K562 (cell line): Measurements from ENCODE around the gene COX7A2. TPM values are rescaled to one million over a fixed set of nuclear protein-coding genes. Genes with fewer than 3 reads are reported as not detected.
A peak's percentile ranks its signal among the peaks of the same experiment; 100 is the strongest.

Experiments used
- BHLHE40 ChIP-seq: IDR thresholded peaks from 2 replicates; pipeline ENCODE4 v1.6.1; 2011; ENCODE audit warnings: low read length, improper control_type of control experiment
- CREBBP ChIP-seq: IDR thresholded peaks from one replicate; pipeline ENCODE4 v1.6.1; 2012; ENCODE audit warnings: low read depth, mild to moderate bottlenecking, control low read depth, inconsistent platforms, low read length
- DACH1 ChIP-seq: fragments of 450-650 bp; IDR thresholded peaks from 2 replicates; pipeline ENCODE4 v1.6.1; 2018; ENCODE audit not compliant: partially characterized antibody
- FOXJ2 ChIP-seq: fragments of 200-800 bp; sonication (Bioruptor generic); IDR thresholded peaks from 2 replicates; pipeline ENCODE4 v1.6.1; 2016; ENCODE audit warnings: missing genetic modification characterization, missing compliant biosample characterization
- FOXP1 ChIP-seq: sonication (generic); formaldehyde crosslinking; IDR thresholded peaks from 2 replicates; pipeline ENCODE4 v1.8.0; 2022; ENCODE audit warnings: mild to moderate bottlenecking, missing genetic modification reagents
- TEAD4 ChIP-seq, 2 experiments: sonication (generic) in 1 of 2; formaldehyde crosslinking in 1 of 2; IDR thresholded peaks; 2 replicates each; pipeline versions ENCODE4 v1.6.1 to v1.8.0; 2012 to 2022; ENCODE audit warnings: borderline replicate concordance in 1 of 2, inconsistent platforms in 1 of 2, low read length in 1 of 2, mild to moderate bottlenecking in 1 of 2, missing genetic modification reagents in 1 of 2
- ZEB2 ChIP-seq: fragments of 450-650 bp; IDR thresholded peaks from 2 replicates; pipeline ENCODE4 v1.6.1; 2016
- ZKSCAN1 ChIP-seq: fragments of 150-350 bp; IDR thresholded peaks from 2 replicates; pipeline ENCODE4 v1.6.1; 2016; ENCODE audit warnings: low read depth, low read length
- ZNF696 ChIP-seq: fragments of 250-450 bp; sonication (Bioruptor Pico); conservative IDR thresholded peaks from 2 replicates; pipeline ENCODE4 v1.4.0; 2020; ENCODE audit warnings: mild to moderate bottlenecking, moderate library complexity
- ZNF79 ChIP-seq: fragments of 250-450 bp; sonication (Bioruptor Pico); IDR thresholded peaks from 2 replicates; pipeline ENCODE4 v1.4.0; 2020; ENCODE audit warnings: low read depth, mild to moderate bottlenecking, moderate library complexity
- polyA plus RNA-seq, 8 experiments: library from polyadenylated mRNA; depleted of rRNA in 4 of 8; stranded (reverse) in 5 of 8; unstranded in 3 of 8; fragments of >200 nt; fragmentation: Nextera tagmentation in 2 of 8; fragmentation: Illumina TruSeq in 1 of 8; extraction: Ambion mirVana in 2 of 8; extraction: Trizol in 1 of 8; gene quantifications; 2 replicates each; pipeline versions ENCODE4 v1.2.1 to v1.2.3, GENCODE V29; 2011 to 2014; ENCODE audit warnings: inconsistent platforms in 1 of 8, missing spikeins in 1 of 8
- total RNA-seq, 7 experiments: library from RNA; depleted of rRNA in 6 of 7; stranded (reverse); fragments of >200 nt in 6 of 7; fragmentation: Illumina TruSeq in 2 of 7; extraction: Trizol in 2 of 7; gene quantifications; 2 replicates each; pipeline versions ENCODE4 v1.2.1 to v1.2.3, GENCODE V29; 2011 to 2021; ENCODE audit warnings: low replicate concordance in 1 of 7
- TF ChIP-seq, protein P1 (sequence below): sonication (generic); formaldehyde crosslinking; IDR thresholded peaks from 2 replicates; pipeline ENCODE4 v1.8.1; 2023; ENCODE audit warnings: mild to moderate bottlenecking, missing genetic modification reagents
- TF ChIP-seq, protein P2 (sequence below): fragments of 450-650 bp; IDR thresholded peaks from 2 replicates; pipeline ENCODE4 v1.7.1; 2018; ENCODE audit warnings: mild to moderate bottlenecking, low read depth; ENCODE audit not compliant: partially characterized antibody
- TF ChIP-seq, protein P3 (sequence below), 2 experiments: fragments of 150-350 bp in 1 of 2; IDR thresholded peaks; 2 replicates each; pipeline ENCODE4 v1.6.1; 2012 to 2016; ENCODE audit warnings: low read depth in 2 of 2, low read length in 2 of 2, mild to moderate bottlenecking in 1 of 2, moderate library complexity in 1 of 2
- TF ChIP-seq, protein P4 (sequence below): sonication (generic); formaldehyde crosslinking; IDR thresholded peaks from 2 replicates; pipeline ENCODE4 v1.8.0; 2022; ENCODE audit warnings: mild to moderate bottlenecking, missing genetic modification reagents
- TF ChIP-seq, protein P5 (sequence below): fragments of 200-800 bp; sonication (Bioruptor generic); IDR thresholded peaks from 2 replicates; pipeline ENCODE4 v1.6.1; 2017; ENCODE audit warnings: missing genetic modification characterization, missing compliant biosample characterization

COX7A2 gene
- total and polyA plus RNA-seq, 9 of the 15 experiments (the other 6 are each of a cell fraction or from before 2014, with no cell fraction given) = 234 to 2,216 (median 585) TPM

DNA sequence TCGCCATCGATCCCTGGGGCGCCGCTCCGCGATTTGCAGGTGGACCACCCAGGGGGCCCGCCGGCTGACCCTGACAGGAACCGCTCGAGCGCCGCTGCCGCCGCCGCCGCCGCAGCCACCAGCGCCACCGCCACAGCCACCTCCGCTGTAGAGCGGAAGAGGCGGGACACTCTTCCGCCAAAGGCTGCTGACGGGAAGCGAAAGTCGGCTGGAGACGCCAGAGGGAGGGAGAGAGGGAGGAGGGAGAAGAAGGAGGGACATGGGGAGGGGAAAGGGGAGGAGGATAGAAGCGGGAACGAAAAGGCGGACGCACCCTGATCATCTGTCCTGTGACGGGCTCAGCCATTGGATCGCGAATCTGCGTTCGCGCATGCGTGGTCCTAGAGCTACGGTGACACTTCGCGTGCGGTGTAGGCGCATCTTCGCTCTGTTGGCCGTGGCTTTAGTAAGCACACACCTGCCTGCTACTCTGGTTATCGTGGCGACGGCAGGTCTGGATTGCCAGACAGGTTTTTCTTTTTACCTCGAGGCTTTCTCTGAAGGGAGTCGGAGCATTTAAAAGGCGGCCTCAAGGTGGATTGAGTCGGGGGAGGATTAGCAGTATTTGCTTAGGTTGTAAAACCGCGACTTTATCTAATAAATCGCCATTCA, 41.2 kb upstream of the COX7A2 start, which contains the start of gene TMEM30A (continued):
- TF ChIP-seq, protein P1, sequence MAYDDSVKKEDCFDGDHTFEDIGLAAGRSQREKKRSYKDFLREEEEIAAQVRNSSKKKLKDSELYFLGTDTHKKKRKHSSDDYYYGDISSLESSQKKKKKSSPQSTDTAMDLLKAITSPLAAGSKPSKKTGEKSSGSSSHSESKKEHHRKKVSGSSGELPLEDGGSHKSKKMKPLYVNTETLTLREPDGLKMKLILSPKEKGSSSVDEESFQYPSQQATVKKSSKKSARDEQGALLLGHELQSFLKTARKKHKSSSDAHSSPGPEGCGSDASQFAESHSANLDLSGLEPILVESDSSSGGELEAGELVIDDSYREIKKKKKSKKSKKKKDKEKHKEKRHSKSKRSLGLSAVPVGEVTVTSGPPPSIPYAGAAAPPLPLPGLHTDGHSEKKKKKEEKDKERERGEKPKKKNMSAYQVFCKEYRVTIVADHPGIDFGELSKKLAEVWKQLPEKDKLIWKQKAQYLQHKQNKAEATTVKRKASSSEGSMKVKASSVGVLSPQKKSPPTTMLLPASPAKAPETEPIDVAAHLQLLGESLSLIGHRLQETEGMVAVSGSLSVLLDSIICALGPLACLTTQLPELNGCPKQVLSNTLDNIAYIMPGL (CRISPR knock-in tag) = 0 out of 2 replicates have a peak, but pooled peaks have one; percentile 45
- 0 out of 2 replicates have a peak, but pooled peaks have one; percentile 46 for TF ChIP-seq FOXP1
- no peak for TF ChIP-seq ZNF79
- TF ChIP-seq BHLHE40 = peak; percentile 51
- peak; percentile 92 for TF ChIP-seq ZEB2
- peak; percentile 6 for TF ChIP-seq DACH1
- TF ChIP-seq, protein P2, sequence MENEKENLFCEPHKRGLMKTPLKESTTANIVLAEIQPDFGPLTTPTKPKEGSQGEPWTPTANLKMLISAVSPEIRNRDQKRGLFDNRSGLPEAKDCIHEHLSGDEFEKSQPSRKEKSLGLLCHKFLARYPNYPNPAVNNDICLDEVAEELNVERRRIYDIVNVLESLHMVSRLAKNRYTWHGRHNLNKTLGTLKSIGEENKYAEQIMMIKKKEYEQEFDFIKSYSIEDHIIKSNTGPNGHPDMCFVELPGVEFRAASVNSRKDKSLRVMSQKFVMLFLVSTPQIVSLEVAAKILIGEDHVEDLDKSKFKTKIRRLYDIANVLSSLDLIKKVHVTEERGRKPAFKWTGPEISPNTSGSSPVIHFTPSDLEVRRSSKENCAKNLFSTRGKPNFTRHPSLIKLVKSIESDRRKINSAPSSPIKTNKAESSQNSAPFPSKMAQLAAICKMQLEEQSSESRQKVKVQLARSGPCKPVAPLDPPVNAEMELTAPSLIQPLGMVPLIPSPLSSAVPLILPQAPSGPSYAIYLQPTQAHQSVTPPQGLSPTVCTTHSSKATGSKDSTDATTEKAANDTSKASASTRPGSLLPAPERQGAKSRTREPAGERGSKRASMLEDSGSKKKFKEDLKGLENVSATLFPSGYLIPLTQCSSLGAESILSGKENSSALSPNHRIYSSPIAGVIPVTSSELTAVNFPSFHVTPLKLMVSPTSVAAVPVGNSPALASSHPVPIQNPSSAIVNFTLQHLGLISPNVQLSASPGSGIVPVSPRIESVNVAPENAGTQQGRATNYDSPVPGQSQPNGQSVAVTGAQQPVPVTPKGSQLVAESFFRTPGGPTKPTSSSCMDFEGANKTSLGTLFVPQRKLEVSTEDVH = peak; percentile 85
- TF ChIP-seq, protein P3, sequence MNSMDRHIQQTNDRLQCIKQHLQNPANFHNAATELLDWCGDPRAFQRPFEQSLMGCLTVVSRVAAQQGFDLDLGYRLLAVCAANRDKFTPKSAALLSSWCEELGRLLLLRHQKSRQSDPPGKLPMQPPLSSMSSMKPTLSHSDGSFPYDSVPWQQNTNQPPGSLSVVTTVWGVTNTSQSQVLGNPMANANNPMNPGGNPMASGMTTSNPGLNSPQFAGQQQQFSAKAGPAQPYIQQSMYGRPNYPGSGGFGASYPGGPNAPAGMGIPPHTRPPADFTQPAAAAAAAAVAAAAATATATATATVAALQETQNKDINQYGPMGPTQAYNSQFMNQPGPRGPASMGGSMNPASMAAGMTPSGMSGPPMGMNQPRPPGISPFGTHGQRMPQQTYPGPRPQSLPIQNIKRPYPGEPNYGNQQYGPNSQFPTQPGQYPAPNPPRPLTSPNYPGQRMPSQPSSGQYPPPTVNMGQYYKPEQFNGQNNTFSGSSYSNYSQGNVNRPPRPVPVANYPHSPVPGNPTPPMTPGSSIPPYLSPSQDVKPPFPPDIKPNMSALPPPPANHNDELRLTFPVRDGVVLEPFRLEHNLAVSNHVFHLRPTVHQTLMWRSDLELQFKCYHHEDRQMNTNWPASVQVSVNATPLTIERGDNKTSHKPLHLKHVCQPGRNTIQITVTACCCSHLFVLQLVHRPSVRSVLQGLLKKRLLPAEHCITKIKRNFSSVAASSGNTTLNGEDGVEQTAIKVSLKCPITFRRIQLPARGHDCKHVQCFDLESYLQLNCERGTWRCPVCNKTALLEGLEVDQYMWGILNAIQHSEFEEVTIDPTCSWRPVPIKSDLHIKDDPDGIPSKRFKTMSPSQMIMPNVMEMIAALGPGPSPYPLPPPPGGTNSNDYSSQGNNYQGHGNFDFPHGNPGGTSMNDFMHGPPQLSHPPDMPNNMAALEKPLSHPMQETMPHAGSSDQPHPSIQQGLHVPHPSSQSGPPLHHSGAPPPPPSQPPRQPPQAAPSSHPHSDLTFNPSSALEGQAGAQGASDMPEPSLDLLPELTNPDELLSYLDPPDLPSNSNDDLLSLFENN (IDR thresholded peaks at IDR 0.05; ENCODE audit: low read depth in 2 of 2, low read length in 2 of 2) = no peak
- no peak for TF ChIP-seq ZNF696 (CRISPR knock-in tag)
- TF ChIP-seq ZKSCAN1 = 0 out of 2 replicates have a peak, but pooled peaks have one; percentile 12
- TF ChIP-seq, protein P4, sequence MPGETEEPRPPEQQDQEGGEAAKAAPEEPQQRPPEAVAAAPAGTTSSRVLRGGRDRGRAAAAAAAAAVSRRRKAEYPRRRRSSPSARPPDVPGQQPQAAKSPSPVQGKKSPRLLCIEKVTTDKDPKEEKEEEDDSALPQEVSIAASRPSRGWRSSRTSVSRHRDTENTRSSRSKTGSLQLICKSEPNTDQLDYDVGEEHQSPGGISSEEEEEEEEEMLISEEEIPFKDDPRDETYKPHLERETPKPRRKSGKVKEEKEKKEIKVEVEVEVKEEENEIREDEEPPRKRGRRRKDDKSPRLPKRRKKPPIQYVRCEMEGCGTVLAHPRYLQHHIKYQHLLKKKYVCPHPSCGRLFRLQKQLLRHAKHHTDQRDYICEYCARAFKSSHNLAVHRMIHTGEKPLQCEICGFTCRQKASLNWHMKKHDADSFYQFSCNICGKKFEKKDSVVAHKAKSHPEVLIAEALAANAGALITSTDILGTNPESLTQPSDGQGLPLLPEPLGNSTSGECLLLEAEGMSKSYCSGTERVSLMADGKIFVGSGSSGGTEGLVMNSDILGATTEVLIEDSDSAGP (CRISPR knock-in tag) = no peak
- peak; percentile 55; the same call in 1 of the 2 replicates for TF ChIP-seq TEAD4 (IDR thresholded peaks at IDR 0.05; ENCODE audit: low read length)
- TF ChIP-seq TEAD4 (CRISPR knock-in tag; IDR thresholded peaks at IDR 0.05; ENCODE audit: borderline replicate concordance) = no peak
- TF ChIP-seq, protein P5, sequence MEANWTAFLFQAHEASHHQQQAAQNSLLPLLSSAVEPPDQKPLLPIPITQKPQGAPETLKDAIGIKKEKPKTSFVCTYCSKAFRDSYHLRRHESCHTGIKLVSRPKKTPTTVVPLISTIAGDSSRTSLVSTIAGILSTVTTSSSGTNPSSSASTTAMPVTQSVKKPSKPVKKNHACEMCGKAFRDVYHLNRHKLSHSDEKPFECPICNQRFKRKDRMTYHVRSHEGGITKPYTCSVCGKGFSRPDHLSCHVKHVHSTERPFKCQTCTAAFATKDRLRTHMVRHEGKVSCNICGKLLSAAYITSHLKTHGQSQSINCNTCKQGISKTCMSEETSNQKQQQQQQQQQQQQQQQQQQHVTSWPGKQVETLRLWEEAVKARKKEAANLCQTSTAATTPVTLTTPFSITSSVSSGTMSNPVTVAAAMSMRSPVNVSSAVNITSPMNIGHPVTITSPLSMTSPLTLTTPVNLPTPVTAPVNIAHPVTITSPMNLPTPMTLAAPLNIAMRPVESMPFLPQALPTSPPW (CRISPR knock-in tag) = peak; percentile 87
- TF ChIP-seq CREBBP = no peak
- peak; percentile 39 for TF ChIP-seq FOXJ2 (tag)
